ENCODE results near the gene DHX29. TPM values are rescaled to one million over a fixed set of nuclear protein-coding genes. Genes with fewer than 3 reads are reported as not detected.
"Not testable (repeated sequence)": the region's sequence is repeated elsewhere in the genome, so short reads cannot be mapped to it uniquely, and the experiment has no call there.

DHX29 gene
- total RNA-seq, 1 experiment from 2014 or later, result 27.6 TPM

GRCh38 chr5:55320571-55320970 lies 13.1 kb upstream of the DHX29 start:
- intact Hi-C loops (cut with micrococcal nuclease; ENCODE audit: unreplicated experiment), result loop anchor here (10.0 kb wide), 1 partner anchor 614 kb away; no protein-coding TSS in a partner anchor
- Histone ChIP-seq H3K36me3 (ENCODE audit: control insufficient read depth, insufficient read depth, low read length) (no peaks in the 10 kb centered on the region), H3K9me3 (no peaks in the 10 kb centered on the region), H3K4me1 (no peaks in the 10 kb centered on the region), H3K27me3 (replicated peaks; ENCODE audit: control insufficient read depth, insufficient read depth, low read length) (no peaks in the 10 kb centered on the region), H3K4me3 (ENCODE audit: low read depth, low read length) (no peak overlapping the region)
- DNase-seq, result no peak
- POLR2A ChIA-PET, result interaction anchor here (0.6 kb wide), 1 partner anchor 13 kb away, joined by 3 read pairs; the partner anchor contains the start of gene MTREX
- Mint-ChIP-seq H3K36me3 (ENCODE audit: insufficient read depth, unreplicated experiment) (peaks cover 33% of the 10 kb centered on the region), H3K4me1 (ENCODE audit: low read depth, unreplicated experiment) (no peaks in the 10 kb centered on the region), H3K27ac (ENCODE audit: unreplicated experiment) (no peak overlapping the region), H3K9me3 (ENCODE audit: unreplicated experiment) (no peaks in the 10 kb centered on the region), H3K4me3 (ENCODE audit: unreplicated experiment) (no peak overlapping the region), H3K27me3 (ENCODE audit: insufficient read depth, unreplicated experiment) (no peaks in the 10 kb centered on the region)
- CTCF ChIA-PET, result no interaction called here
- BruUV-seq (replicated peaks), result no TSS peak
- TF ChIP-seq CTCF (IDR thresholded peaks at IDR 0.05; ENCODE audit: insufficient read depth in 1 of 2, low read depth in 1 of 2, low read length in 1 of 2, severe bottlenecking in 1 of 2, unreplicated experiment in 1 of 2), result no peak

DNA sequence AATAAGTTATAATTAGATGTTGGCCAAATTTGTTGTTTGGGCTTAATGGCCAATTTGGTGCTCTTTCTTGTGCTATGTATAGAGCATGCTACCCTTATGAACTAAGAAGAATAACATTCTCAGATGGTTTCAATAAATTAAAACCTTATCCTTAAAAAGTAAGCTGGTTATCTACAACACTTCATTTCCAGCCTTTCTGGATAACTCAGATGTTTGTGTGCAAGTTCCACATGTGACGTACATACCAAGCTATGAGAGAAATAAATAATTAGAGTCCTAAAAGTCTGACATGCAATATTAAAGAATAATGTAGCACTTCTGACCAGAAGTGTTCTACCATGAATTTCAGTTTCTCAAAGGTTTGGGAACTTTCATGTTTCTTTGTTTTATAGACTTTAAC lies 12.0 kb upstream of the DHX29 start:
- H3K9me3 ChIP-seq, result no peaks in the 10 kb centered on the region
- H3K9me3 Mint-ChIP-seq (ENCODE audit: unreplicated experiment), result no peaks in the 10 kb centered on the region
- no peak for DNase-seq
- peaks cover 22% of the 10 kb centered on the region for H3K36me3 Mint-ChIP-seq (ENCODE audit: insufficient read depth, unreplicated experiment)
- no peaks in the 10 kb centered on the region for H3K27me3 ChIP-seq (replicated peaks; ENCODE audit: control insufficient read depth, insufficient read depth, low read length)
- H3K4me3 ChIP-seq (ENCODE audit: low read depth, low read length), result no peak overlapping the region
- no peaks in the 10 kb centered on the region for H3K36me3 ChIP-seq (ENCODE audit: control insufficient read depth, insufficient read depth, low read length)
- TF ChIP-seq CTCF (IDR thresholded peaks at IDR 0.05; ENCODE audit: insufficient read depth in 1 of 2, low read depth in 1 of 2, low read length in 1 of 2, severe bottlenecking in 1 of 2, unreplicated experiment in 1 of 2), result no peak
- intact Hi-C loops (cut with micrococcal nuclease; ENCODE audit: unreplicated experiment), result no loop called here
- H3K27ac Mint-ChIP-seq (ENCODE audit: unreplicated experiment), result no peak overlapping the region
- H3K27me3 Mint-ChIP-seq (ENCODE audit: insufficient read depth, unreplicated experiment), result no peaks in the 10 kb centered on the region
- no peak overlapping the region for H3K4me3 Mint-ChIP-seq (ENCODE audit: unreplicated experiment)
- ChIA-PET POLR2A (no interaction called here), CTCF (no interaction called here)
- H3K4me1 Mint-ChIP-seq (ENCODE audit: low read depth, unreplicated experiment), result no peaks in the 10 kb centered on the region
- BruUV-seq (replicated peaks), result no TSS peak
- no peaks in the 10 kb centered on the region for H3K4me1 ChIP-seq

DNA sequence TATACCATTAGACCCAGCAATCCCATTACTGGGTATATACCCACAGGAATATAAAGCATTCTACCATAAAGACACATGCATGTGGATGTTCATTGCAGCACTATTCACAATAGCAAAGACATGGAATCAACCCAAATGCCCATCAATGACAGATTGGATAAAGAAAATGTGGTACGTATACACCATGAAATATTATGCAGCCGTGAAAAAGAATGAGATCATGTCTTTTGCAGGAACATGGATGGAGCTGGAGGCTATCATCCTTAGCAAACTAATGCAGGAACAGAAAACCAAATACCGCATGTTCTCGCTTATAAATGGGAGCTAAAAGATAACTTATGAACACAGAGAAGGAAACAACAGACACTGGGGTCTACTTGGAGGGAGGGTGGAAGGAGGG lies 10.7 kb upstream of the DHX29 start:
- BruUV-seq (replicated peaks); CTCF ChIA-PET; H3K4me1 ChIP-seq; H3K9me3 ChIP-seq; H3K27me3 ChIP-seq (replicated peaks; ENCODE audit: control insufficient read depth, insufficient read depth, low read length); H3K36me3 ChIP-seq (ENCODE audit: control insufficient read depth, insufficient read depth, low read length); H3K27ac Mint-ChIP-seq (ENCODE audit: unreplicated experiment); intact Hi-C loops (cut with micrococcal nuclease; ENCODE audit: unreplicated experiment); H3K4me1 Mint-ChIP-seq (ENCODE audit: low read depth, unreplicated experiment); H3K4me3 ChIP-seq (ENCODE audit: low read depth, low read length); H3K4me3 Mint-ChIP-seq (ENCODE audit: unreplicated experiment); H3K27me3 Mint-ChIP-seq (ENCODE audit: insufficient read depth, unreplicated experiment); DNase-seq; H3K9me3 Mint-ChIP-seq (ENCODE audit: unreplicated experiment): not testable (repeated sequence)
- POLR2A ChIA-PET, result interaction anchor here (0.8 kb wide), 1 partner anchor 11 kb away, joined by 4 read pairs; the partner anchor contains the start of genes DHX29 and MTREX
- H3K36me3 Mint-ChIP-seq (ENCODE audit: insufficient read depth, unreplicated experiment), result peaks cover 22% of the 10 kb centered on the region

- Histone ChIP-seq H3K27me3 (replicated peaks; ENCODE audit: control insufficient read depth, insufficient read depth, low read length) (no peaks in the 10 kb centered on the region), H3K4me3 (ENCODE audit: low read depth, low read length) (no peak overlapping the region), H3K9me3 (no peaks in the 10 kb centered on the region), H3K4me1 (no peaks in the 10 kb centered on the region), H3K36me3 (ENCODE audit: control insufficient read depth, insufficient read depth, low read length) (no peaks in the 10 kb centered on the region)
- DNase-seq, result no peak
- peaks cover 6% of the 10 kb centered on the region for H3K4me1 Mint-ChIP-seq (ENCODE audit: low read depth, unreplicated experiment)
- H3K27me3 Mint-ChIP-seq (ENCODE audit: insufficient read depth, unreplicated experiment), result no peaks in the 10 kb centered on the region
- ChIA-PET CTCF (no interaction called here), POLR2A (no interaction called here)
- H3K4me3 Mint-ChIP-seq (ENCODE audit: unreplicated experiment), result no peak overlapping the region
- no peak overlapping the region for H3K27ac Mint-ChIP-seq (ENCODE audit: unreplicated experiment)
- peaks cover 27% of the 10 kb centered on the region for H3K36me3 Mint-ChIP-seq (ENCODE audit: insufficient read depth, unreplicated experiment)
- no TSS peak for BruUV-seq (replicated peaks)
- TF ChIP-seq CTCF (IDR thresholded peaks at IDR 0.05; ENCODE audit: insufficient read depth in 1 of 2, low read depth in 1 of 2, low read length in 1 of 2, severe bottlenecking in 1 of 2, unreplicated experiment in 1 of 2), result no peak
- intact Hi-C loops (cut with micrococcal nuclease; ENCODE audit: unreplicated experiment), result no loop called here
- H3K9me3 Mint-ChIP-seq (ENCODE audit: unreplicated experiment), result no peaks in the 10 kb centered on the region
Measured at GRCh38 chr5:55316837-55317236, 9.3 kb upstream of the DHX29 start.
